ENCODE data around the gene TPRG1L. TPM values are rescaled to one million over a fixed set of nuclear protein-coding genes. Genes with fewer than 3 reads are reported as not detected.

TPRG1L gene
- total RNA-seq, 2 donors from 2014 or later, result 8.6 to 24.4 TPM

- Histone ChIP-seq H3K9me3 (peaks cover 0 to 5% (median 0%) of the 10 kb centered on the region in 3 donors), H3K4me3 (no peak overlapping the region), H3K27me3 (no peaks in the 10 kb centered on the region), H3K36me3 (replicated peaks in 1 of 2; ENCODE audit: insufficient read depth in 1 of 2, low read depth in 2 of 2) (no peaks in the 10 kb centered on the region), H3K4me1 (peaks cover under 1% of the 10 kb centered on the region), H3K27ac (no peak overlapping the region)
- no peak for DNase-seq
- TF ChIP-seq CTCF (IDR thresholded peaks at IDR 0.05), result no peak
- TF ChIP-seq POLR2A (IDR thresholded peaks at IDR 0.05), result no peak
- 85 to 98% methylated on average over 6 to 28 of the region's 29 CpGs for WGBS, 2 donors
- intact Hi-C loops (cut with DNase I), result no loop called here
- ATAC-seq, result no peak
These were observed 21.0 kb upstream of the TPRG1L start for GRCh38 chr1:3603571-3604467.

DNA sequence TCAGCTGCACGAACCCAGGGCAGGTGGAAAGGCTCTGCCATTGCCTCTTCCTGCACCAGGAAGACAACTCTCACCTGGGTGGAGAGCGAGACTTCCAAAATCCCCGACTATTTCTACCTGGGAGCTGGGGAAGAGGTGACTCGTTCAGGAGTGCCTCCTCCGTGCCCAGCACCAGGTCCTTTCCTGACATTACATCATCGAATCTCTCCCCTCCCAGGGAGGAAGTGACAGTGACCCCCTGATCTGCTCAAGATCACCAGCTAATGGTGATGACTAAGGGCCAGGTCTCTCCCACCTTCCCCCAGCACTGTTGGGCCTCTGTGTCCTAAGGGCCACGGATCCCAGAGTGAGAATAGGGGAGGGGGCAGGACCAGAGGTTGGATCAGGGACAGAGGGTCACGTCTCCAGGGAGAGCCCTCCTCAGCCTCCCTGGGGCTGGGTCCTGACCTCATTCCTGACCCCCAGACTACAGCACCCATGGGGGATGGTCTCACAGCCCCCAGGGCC lies 20.3 kb upstream of the TPRG1L start:
- intact Hi-C loops (cut with DNase I), result no loop called here
- peaks cover 0 to 5% (median 0%) of the 10 kb centered on the region in 3 donors for H3K9me3 ChIP-seq
- TF ChIP-seq POLR2A (IDR thresholded peaks at IDR 0.05) (no peak), CTCF (IDR thresholded peaks at IDR 0.05) (no peak)
- H3K36me3 ChIP-seq (replicated peaks in 1 of 2; ENCODE audit: insufficient read depth in 1 of 2, low read depth in 2 of 2), result no peaks in the 10 kb centered on the region
- H3K27ac ChIP-seq, result no peak overlapping the region
- H3K4me1 ChIP-seq, result no peaks in the 10 kb centered on the region
- WGBS, 2 donors, result 72 to 77% methylated on average over 6 to 8 of the region's 8 CpGs
- H3K4me3 ChIP-seq, result no peak overlapping the region
- no peak for ATAC-seq
- no peaks in the 10 kb centered on the region for H3K27me3 ChIP-seq
- no peak for DNase-seq

GRCh38 chr1:3604997-3605823 lies 19.6 kb upstream of the TPRG1L start:
- intact Hi-C loops (cut with DNase I), result no loop called here
- DNase-seq (no peak), ATAC-seq (no peak)
- Histone ChIP-seq H3K36me3 (replicated peaks in 1 of 2; ENCODE audit: insufficient read depth in 1 of 2, low read depth in 2 of 2) (no peaks in the 10 kb centered on the region), H3K4me1 (peaks cover 3% of the 10 kb centered on the region), H3K4me3 (no peak overlapping the region), H3K9me3 (peaks cover 0 to 5% (median 0%) of the 10 kb centered on the region in 3 donors), H3K27me3 (peaks cover 0 to 7% of the 10 kb centered on the region in 2 donors), H3K27ac (no peak overlapping the region)
- 88 to 89% methylated on average over 7 of the region's 7 CpGs for WGBS, 2 donors
- no peak for TF ChIP-seq POLR2A (IDR thresholded peaks at IDR 0.05)

GRCh38 chr1:3606779-3607702 lies 17.8 kb upstream of the TPRG1L start:
- intact Hi-C loops (cut with DNase I), result no loop called here
- Histone ChIP-seq H3K4me3 (no peak overlapping the region), H3K4me1 (peaks cover 19% of the 10 kb centered on the region), H3K27me3 (peaks cover 0 to 11% of the 10 kb centered on the region in 2 donors), H3K36me3 (replicated peaks in 1 of 2; ENCODE audit: insufficient read depth in 1 of 2, low read depth in 2 of 2) (no peaks in the 10 kb centered on the region), H3K27ac (no peak overlapping the region), H3K9me3 (peaks cover 0 to 5% (median 0%) of the 10 kb centered on the region in 3 donors)
- ATAC-seq (no peak), DNase-seq (no peak)
- TF ChIP-seq POLR2A (IDR thresholded peaks at IDR 0.05), result no peak
- TF ChIP-seq CTCF (IDR thresholded peaks at IDR 0.05), result no peak
- WGBS, 2 donors, result 70 to 75% methylated on average over 23 of the region's 23 CpGs

All from body of pancreas (tissue), 4 donors.